RPMI8226 (cell line): Measurements from ENCODE around the gene CD163.
"Not testable (repeated sequence)": the region's sequence is repeated elsewhere in the genome, so short reads cannot be mapped to it uniquely, and the experiment has no call there.

Source experiments
- DNase-seq: peaks from one replicate; pipeline ENCODE4 v3.0.0-alpha.2; 2015

The CD163 gene

GRCh38 chr12:7503686-7504415 is at the start of gene CD163:
TSS of gene CD163 (minus strand) at chr12:7503777. CDS start at chr12:7503690, 87 bp downstream.
- DNase-seq: no peak

- DNase-seq: no peak
Observed at GRCh38 chr12:7542813-7543212, 39.2 kb upstream of the CD163 start.

- DNase-seq: peak; percentile 65
Observed at GRCh38 chr12:7542046-7542445, 38.5 kb upstream of the CD163 start.

- no peak for DNase-seq
Observed at GRCh38 chr12:7514416-7514815, 10.8 kb upstream of the CD163 start.

- no peak for DNase-seq
Observed at GRCh38 chr12:7512553-7512952, 9.0 kb upstream of the CD163 start.

GRCh38 chr12:7509793-7510470 is 6.4 kb upstream of the CD163 start:
- not testable (repeated sequence) for DNase-seq

- DNase-seq: no peak
Observed at GRCh38 chr12:7502612-7503011, 965 bp downstream of the CD163 start.

GRCh38 chr12:7501031-7501588 is 2.5 kb downstream of the CD163 start:
- DNase-seq: no peak

- no peak for DNase-seq
Observed at GRCh38 chr12:7499636-7500035, 3.9 kb downstream of the CD163 start.

GRCh38 chr12:7498809-7499208 is 4.8 kb downstream of the CD163 start:
- DNase-seq: no peak

GRCh38 chr12:7497661-7498060 is 5.9 kb downstream of the CD163 start:
- no peak for DNase-seq

GRCh38 chr12:7496451-7496850 is 7.1 kb downstream of the CD163 start:
- DNase-seq: no peak

- DNase-seq: no peak
Observed at GRCh38 chr12:7495136-7495535, 8.4 kb downstream of the CD163 start.

- DNase-seq: no peak
Observed at GRCh38 chr12:7493006-7493405, 10.6 kb downstream of the CD163 start.

GRCh38 chr12:7486512-7486911 is 17.1 kb downstream of the CD163 start:
- DNase-seq: no peak

GRCh38 chr12:7485095-7485494 is 18.5 kb downstream of the CD163 start:
- no peak for DNase-seq

- DNase-seq: no peak
Observed at GRCh38 chr12:7483343-7483742, 20.2 kb downstream of the CD163 start.

GRCh38 chr12:7479771-7480170 is 23.8 kb downstream of the CD163 start:
- no peak for DNase-seq

GRCh38 chr12:7472060-7472459 is 31.5 kb downstream of the CD163 start:
- no peak for DNase-seq

- DNase-seq: peak; percentile 65
Observed at GRCh38 chr12:7460375-7461259, 43.0 kb downstream of the CD163 start.

- no peak for DNase-seq
Observed at GRCh38 chr12:7459973-7460372, 43.6 kb downstream of the CD163 start.

GRCh38 chr12:7451756-7452155 is 51.8 kb downstream of the CD163 start:
- no peak for DNase-seq

- DNase-seq: peak; percentile 6
Observed at GRCh38 chr12:7450667-7451066, 52.9 kb downstream of the CD163 start.
